GM21381 (cell line): ENCODE measurements around the gene CBY3.
A peak's percentile ranks its signal among the peaks of the same experiment; 100 is the strongest.
"Not testable (repeated sequence)": the region's sequence is repeated elsewhere in the genome, so short reads cannot be mapped to it uniquely, and the experiment has no call there.

Experiments used
- ATAC-seq: cut with Tn5 transposase; IDR thresholded peaks from one replicate; pipeline ENCODE4 v1.9.1; 2021; ENCODE audit warnings: mild to moderate bottlenecking, moderate library complexity; ENCODE audit not compliant: unreplicated experiment

CBY3 gene

GRCh38 chr5:179678223-179679013 is 2.4 kb downstream of the CBY3 start:
- ATAC-seq = peak; percentile 91

GRCh38 chr5:179668391-179668790 is 12.4 kb downstream of the CBY3 start:
- ATAC-seq = no peak

GRCh38 chr5:179661647-179662046 is 19.2 kb downstream of the CBY3 start:
- ATAC-seq = not testable (repeated sequence)

- ATAC-seq = peak; percentile 73
These were observed 22.5 kb downstream of the CBY3 start for GRCh38 chr5:179658179-179658856.

GRCh38 chr5:179657302-179658178 is 23.3 kb downstream of the CBY3 start:
- peak; percentile 94 for ATAC-seq

GRCh38 chr5:179653135-179653534 is 27.7 kb downstream of the CBY3 start:
- ATAC-seq = not testable (repeated sequence)

- not testable (repeated sequence) for ATAC-seq
These were observed 30.6 kb downstream of the CBY3 start for GRCh38 chr5:179650245-179650644.

GRCh38 chr5:179649166-179649703 is 31.6 kb downstream of the CBY3 start:
- not testable (repeated sequence) for ATAC-seq

- ATAC-seq = no peak
These were observed 32.4 kb downstream of the CBY3 start for GRCh38 chr5:179648410-179648809.

- ATAC-seq = not testable (repeated sequence)
These were observed 36.1 kb downstream of the CBY3 start for GRCh38 chr5:179644766-179645165.

- ATAC-seq = not testable (repeated sequence)
These were observed 37.5 kb downstream of the CBY3 start for GRCh38 chr5:179643141-179643920.

GRCh38 chr5:179642626-179643025 is 38.2 kb downstream of the CBY3 start:
- ATAC-seq = not testable (repeated sequence)

- ATAC-seq = not testable (repeated sequence)
These were observed 39.1 kb downstream of the CBY3 start for GRCh38 chr5:179641745-179642144.

- ATAC-seq = not testable (repeated sequence)
These were observed 41.5 kb downstream of the CBY3 start for GRCh38 chr5:179639296-179639695.

- peak; percentile 94 for ATAC-seq
These were observed 46.3 kb downstream of the CBY3 start for GRCh38 chr5:179634370-179635172.

GRCh38 chr5:179633501-179634369 is 47.1 kb downstream of the CBY3 start:
- ATAC-seq = peak; percentile 49
